Activated CD8-positive, alpha-beta memory T cell treated with anti-CD3 and anti-CD28 coated beads for 4 hours (primary cell): Measurements from ENCODE around the gene CCR7.
"Not testable (repeated sequence)": the region's sequence is repeated elsewhere in the genome, so short reads cannot be mapped to it uniquely, and the experiment has no call there.

Experiments
- DNase-seq, 2 donors: peaks; one replicate each; pipeline ENCODE4 v3.0.0-alpha.2; 2020; ENCODE audit warnings: low read depth in 2 of 2

CCR7 gene

DNA sequence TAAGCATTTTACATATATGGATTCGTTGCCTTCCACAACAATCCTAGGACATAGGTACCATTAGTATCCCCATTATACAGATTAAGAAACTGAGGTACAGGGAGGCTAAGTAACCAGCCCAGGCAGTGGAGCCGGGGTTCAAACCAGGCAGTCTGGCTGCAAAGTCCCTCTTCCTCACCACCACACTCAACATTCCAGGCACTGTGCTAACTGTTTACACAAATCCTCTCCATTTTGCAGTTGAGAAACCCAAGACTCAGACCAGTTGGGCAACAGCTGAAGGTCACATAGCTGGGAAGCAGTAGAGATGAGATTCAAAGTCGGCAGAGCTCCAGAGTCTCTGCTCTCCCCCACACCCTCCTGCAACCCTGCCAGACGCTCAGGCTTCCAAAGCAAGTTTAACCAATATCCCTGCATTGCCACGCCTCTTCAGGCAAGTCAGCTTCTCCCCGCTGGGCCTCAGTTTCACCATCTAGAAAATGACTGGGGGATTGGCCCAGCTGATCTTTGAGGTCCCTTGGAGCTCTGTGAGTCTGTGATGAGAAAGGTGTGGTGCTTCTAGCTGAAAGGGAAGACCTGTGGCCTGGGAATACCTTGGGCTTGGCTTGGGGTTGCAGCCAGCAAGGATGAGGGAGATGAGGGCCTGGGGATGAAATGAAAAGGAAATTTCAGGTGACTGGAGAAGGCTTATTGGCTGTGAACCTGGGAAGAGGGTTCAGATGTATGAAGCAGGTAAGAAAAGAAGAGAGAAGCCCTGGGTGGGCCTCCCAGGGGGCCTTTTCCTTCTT is 14.0 kb downstream of the CCR7 start:
- no peak for DNase-seq

DNA sequence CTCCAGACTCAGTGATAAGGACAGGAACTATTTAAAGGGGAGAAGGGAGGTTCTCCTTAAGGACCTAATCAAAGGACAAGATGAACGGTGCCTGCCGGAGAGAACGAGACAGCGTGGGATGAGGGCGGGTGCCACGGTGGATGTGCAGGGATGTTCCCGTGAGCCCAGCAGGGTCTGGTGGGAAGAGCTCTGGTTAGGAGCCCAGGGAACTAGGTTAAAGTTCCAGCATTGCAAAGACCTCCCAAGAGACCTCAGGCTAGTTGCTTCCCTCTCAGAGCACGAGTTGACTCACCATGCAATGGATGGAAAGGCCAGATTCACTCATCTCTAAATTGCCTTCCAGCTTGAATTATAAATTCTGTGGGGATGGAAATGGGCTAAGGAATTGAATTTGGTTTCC is 14.7 kb downstream of the CCR7 start:
- no peak for DNase-seq

DNA sequence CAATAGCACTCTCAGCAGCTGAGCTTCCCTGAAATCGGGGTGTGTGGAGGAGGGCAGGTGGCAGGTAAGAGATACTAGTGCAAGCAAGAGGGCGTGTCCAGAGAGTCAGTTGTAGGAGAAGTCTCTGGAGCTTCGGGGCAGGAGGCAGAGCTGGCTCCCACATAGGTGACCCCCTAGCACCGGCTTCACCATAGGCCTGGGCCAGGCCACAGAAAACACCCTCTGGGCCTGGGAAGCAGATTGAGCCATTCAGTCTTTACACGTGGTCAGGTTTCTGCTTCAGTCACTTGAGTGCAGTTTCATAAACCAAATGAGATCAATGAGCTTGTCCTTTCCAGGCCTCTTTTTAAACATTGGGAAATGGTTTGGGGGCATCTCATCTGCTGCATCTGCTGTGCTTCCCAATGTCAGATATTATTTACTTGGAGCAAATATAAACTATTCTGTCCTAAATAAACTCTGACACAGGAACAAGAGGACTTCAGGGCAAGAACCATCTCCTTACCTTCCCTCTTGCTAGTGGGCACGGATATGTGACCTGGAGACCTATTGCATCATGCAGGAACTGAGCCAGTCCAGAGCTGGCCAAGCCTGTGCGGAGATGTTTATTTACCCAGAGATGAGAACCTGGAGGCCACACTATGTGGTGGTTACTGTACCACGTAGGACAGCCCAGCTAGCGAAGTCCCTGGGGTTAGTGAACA is 16.1 kb downstream of the CCR7 start:
- DNase-seq: no peak

DNA sequence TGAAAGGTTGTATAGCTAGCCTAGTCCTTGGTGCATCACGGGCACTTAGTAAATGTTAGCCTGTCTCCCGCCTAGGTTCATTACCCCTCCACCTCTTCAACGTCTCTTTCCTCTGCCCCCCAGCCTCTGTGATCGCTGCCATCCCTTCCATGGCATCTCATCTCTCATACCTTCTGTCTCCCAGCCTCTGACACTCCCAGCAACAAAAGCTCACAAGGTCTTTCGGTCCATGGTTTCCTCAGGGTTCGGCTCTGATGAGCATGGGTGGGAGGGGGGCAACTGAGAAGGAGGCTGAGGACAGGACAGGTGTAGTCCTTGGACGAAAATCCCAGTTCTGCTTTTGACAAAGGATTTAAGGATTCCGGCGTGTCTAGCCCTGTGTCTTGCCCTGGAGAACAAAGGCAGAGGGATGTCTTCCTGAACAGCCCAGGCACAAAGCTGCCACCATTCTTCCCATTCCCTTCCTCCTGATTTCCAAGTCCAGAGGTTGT is 16.7 kb downstream of the CCR7 start:
- DNase-seq: no peak

DNA sequence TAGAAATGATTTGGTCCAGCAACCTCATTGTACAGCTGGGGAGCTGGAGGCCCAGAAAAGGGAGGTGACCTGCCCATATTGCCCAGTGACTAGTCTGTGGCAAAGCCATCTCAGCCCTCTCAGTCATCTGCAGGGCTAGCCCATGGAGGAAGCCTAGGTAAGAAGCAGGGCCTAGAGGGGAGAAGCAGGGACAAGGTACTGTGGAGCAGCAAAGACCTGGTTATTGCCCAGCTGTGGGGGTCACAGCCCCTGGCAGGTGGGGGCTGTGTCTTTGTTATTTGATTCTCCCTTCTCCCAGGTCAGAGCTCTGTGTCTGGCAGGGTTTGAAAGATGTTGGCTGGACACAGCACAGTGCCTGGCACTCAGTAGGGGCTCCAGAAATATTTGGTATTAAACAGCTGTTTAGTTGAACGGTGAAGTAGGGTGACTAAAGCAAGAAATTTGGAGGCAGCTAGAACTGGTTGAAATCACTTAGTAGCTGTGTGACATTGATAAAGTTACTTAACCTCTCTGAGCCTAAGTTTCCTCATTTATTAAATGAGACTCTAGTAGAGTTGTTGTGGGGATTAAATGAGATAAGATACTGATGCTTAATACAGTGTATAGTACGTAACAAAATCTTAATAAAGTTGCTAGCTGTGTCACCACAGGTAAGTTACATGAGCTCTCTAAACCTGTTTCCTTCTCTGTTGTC is 17.3 kb downstream of the CCR7 start:
- DNase-seq: no peak

DNA sequence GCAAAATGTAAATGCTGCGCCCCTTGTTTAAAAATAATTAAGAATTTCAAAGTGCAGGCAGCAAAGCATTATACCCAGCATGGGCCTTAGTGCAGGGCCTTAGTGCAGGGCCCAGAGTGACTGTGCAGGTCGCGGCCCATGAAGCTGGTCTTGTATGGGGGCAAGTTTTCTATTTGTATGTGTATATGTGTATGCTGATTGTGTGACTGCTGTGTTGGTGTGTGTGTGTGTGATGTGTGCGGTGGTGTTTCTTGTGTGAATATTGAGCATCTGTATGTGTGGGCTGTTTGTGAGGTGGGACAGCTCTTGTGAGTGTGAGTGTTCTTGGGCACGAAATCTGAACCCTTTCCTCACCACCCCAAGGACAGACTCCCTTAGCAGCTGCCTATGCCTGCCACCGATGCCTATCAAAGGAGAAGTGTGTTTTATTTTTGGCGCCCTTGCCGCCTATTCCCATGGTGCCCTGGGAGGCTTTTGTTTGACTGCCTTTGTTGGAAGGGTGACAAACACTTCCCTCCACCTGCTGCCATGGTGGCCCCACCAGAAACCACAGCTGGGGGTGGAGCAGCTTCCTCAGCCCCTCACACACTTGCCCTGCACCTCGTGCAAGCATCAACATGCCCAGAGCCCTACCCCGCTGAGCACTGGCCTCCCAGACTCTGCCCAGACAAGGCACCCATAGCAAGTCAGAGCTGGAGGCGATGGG is 18.0 kb downstream of the CCR7 start:
- DNase-seq: no peak

DNA sequence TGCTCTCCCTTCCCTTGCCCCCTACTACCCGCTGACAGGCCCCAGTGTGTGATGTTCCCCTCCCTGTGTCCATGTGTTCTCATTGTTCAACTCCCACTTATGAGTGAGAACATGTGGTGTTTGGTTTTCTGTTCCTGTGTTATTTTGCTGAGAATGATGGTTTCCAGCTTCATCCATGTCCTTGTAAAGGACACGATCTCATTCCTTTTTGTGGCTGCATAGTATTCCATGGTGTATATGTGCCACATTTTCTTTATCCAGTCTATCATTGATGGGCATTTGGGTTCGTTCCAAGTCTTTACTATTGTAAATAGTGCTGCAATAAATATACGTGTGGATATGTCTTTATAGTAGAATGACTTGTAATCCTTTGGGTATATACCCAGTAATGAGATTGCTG is 18.8 kb downstream of the CCR7 start:
- DNase-seq: not testable (repeated sequence)

DNA sequence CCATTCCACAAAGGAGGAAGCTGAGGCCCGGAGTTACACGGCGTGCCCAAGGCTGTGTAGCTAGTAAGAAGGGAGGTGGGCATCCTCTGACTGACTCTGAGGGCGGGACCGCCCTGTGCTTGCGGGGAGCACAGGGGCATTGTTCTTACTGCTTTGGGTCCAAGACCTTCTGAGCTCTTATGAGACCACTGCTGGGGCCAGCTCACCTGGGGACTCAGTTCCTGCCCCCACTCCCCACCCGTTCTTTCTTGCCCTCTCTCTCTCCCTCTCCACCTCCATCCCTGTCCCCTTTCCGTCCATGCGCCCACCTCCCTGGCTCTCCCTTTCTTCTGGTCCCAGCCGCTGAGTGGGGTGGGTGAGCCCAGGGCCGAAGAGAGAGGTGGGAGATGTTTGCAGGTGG is 19.6 kb downstream of the CCR7 start:
- DNase-seq: no peak

DNA sequence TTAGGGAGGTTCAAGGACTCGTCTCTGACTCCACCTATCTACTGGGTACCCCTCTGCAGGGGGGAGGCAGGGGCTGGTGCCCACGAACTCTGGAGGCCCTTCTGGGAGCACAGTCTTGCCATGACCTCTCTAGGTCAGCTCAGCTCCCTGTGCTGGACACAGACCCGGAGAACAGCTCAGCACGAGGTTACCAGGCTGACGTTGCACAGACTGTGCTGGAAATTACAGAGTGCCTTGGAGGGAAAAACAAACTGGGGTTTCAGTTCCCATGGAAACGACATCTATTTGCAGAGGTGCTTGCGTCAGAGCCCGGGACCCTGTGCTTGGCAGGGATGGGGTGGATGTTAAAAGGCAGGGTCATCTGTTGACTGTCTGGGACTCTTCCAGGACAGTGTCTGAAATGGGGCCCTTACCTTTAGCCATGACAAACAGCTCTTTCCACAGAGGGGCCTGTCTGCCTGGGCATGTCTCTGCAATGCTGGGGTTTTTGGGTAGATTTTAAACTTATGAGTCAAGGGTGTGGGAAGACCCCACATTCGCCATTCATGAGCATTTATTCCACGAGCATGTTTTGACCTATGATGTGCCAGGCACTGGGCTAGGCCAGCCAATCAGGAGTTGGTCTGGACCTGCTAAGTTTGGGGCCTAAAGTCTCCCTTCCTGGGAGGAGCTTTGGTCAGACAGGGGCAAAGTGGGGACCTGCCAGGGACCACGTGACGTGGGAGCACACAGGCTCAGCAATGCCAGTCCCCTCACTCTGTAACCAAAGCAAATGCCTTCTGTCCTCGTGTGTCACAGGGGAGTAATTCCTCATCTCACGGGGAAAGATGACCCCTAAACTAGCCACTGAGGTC is 22.5 kb downstream of the CCR7 start:
- no peak for DNase-seq

DNA sequence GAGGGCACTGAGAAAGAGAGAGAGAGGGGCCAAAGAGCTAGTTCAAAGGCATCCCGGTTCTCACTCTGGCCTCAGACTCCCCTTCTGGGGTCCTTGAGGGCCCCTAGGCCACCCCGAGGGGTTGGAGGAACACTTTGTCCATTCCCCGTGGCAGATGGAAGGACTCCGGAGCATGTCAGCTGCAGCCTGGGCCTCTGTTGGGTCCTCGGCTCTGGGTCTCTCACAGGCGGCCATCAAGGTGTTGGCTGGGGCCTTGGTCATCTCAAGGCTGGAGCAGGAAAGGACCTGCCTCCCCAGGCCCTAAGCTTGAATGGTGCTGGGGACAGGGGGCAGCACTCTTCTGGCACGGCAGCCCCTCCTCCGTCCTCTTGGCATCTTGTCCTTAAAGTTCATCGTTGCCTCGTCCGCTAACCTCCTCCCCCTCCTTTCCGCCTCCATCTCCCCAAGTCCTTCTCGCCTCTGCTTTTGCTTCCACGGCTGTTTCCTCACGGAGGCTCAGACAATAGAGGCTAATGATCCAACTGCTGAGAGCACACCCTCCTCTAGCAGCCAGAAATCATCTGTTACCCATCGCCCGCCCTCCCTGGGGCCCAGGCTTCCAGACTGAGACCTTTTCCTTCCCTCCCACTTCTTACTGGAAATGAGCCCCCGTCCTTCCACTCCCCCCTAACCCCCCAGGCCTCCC is 23.3 kb downstream of the CCR7 start:
- DNase-seq: no peak

DNA sequence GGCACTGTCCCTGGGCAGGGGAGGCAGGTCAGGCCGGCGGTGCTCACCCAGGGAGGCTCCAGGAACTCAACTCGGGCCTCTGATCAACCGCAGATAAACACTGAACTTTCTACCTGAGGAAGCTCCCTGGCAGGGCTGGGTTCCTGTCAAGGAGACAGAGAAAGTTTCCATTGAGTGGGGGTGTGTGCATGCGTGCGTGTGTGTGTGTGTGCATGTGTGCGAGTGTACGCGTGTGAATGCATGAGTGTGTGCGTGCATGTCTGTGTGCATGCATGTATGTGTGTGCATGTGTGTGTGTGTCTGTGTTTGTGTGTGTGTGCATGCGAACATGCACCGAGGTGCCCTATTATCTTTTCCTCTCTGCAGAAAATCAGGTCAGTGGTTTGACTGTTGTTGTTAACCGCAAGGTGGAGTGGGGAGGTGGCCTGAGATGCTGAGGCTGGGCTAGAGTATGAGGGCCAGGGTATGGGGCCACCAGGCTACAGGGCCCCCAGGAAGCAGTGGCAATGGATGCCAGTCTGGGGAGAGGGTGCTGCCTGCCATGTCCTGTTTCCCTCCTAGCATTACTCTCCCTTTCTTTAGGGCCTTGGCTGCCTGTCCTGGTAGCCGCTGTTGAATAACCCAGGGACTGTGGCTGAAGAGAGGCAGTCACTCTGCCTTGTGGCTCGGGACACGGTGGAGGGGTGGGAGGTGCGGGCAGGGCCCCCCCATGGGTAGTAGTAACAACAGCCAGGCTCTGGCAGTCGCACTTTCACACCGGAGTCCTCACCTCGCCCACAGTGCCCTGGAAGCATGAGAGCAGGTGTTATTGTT is 24.0 kb downstream of the CCR7 start:
- peak in 1 of 2 donors; percentile 36 for DNase-seq

DNA sequence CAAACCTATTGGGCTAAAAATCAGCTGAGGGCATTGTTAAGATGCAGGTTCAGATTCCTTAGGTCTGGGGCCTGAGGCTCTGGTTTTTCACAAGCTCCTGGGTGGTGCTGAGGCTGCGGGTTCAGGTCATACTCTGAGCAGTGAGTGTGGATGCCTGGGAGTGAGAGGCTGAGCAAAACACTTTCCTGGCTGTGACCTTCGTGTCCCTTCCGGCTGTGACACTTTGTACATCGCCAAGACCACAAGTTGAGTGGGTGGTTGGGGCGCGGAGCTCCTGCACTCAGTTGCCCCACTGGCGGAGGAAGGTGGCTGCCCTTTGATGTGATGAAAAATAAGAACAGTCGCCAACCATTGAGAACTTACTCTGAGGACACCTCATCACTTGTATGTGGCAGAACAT is 24.8 kb downstream of the CCR7 start:
- DNase-seq: peak in 1 of 2 donors; percentile 31

DNA sequence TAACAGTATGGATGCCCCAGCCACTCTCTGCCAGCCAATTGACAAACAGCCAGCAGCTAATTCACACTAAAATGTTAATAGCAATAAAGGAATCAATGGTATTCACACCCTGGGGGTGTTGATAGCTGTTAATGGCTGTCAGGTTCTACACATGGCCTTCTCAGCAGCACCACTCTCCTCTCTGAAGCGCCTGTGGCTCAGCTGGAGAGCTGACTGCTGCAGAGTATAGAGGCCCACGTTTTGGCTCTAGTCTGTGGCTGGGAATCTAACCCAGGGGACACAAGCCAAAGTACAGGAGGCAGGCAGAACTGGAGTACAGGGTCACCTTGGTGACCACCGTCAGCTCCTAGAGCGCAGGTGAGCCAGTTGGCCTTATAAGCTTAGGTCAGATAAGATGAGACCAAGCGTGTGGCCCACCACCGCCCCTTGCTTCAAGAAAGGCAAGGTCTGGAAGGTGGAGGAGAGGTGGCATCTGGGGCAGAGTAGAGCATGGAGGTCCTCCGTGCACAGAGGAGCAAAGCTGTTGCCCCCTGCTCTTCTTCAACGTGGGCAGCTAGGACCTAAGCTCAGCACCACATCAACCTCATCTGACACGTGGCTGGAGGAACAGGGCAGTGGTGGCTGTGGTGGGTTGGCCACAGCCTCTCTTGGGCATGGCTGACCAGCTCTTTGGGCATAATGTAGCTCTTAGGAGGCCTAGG is 25.4 kb downstream of the CCR7 start:
- no peak for DNase-seq

DNA sequence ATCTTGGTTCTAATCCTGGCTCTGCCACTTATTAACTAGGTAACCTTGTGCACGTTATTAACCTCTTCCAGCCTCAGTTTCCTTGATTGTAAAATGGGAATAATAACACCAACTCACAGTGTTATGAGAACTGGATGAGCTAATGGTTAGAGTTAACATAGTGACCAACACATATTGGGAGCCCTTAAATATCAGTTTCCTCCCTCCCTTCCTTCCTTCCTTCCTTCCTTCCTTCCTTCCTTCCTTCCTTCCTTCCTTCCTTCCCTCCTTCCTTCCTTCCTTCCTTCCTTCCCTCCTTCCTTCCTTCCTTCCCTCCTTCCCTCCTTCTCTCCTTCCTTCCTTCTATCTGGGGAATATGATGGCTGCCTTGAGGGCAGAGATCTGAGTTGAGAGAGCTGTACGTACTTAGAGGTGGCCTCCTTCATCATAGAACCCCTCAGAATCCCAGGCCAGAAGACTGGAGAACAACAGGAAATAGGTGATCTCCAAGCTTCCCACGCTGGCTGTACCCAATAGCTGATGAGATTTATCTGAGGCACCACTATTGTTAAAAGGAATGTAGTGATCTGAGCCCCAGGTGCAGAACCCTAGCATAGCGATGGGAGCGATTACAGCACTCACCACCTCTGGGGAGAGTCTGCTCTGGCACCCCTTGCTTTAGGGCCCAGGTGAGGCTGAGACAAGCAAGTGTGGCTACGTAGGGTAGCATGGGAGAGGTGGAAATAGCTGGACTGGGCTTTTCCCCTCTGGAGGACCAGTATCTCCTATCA is 26.2 kb downstream of the CCR7 start:
- DNase-seq: no peak

DNA sequence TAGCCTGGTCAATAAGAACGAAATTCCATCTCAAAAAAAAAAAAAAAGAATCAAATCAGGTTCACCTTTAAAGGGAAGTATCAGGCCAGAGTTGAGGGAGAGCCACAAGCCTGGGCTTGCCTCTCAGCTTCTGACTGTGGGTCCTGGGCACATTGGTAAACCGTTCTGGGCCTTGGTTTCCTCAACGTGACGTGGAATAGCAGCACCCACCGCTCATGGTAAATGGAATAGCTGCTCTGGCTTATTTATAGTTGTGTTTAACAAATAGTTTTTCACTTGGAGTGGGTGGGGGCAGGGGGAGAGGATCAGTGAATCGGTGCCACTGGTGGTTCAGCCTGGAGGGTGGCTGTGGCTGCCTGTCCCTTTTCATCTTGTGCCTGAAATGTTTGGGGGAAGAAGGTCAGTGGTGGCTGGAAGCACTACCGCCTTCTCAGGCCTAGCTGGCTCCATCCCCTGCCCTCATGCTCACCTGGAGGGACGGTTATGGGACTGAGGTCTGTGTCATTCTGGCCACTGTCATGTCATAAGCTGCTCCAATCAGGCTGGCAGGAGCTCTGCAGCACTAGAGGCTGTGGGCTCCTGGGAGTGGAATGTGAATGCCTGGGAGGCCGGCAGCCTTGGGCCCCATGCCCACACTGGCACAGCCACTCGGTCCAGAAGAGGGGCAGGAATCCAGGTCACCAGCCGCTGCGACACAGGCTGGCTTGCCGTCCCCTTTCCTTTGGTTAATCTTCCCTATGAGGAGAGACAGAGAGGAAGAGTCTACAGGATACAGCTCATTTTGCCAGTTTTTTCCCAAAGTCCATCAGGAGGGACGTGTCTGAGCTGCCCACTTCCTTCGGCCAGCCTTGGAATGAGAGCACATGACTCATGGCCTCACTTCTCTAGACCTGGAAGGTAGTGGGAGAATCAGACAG is 27.0 kb downstream of the CCR7 start:
- no peak for DNase-seq

DNA sequence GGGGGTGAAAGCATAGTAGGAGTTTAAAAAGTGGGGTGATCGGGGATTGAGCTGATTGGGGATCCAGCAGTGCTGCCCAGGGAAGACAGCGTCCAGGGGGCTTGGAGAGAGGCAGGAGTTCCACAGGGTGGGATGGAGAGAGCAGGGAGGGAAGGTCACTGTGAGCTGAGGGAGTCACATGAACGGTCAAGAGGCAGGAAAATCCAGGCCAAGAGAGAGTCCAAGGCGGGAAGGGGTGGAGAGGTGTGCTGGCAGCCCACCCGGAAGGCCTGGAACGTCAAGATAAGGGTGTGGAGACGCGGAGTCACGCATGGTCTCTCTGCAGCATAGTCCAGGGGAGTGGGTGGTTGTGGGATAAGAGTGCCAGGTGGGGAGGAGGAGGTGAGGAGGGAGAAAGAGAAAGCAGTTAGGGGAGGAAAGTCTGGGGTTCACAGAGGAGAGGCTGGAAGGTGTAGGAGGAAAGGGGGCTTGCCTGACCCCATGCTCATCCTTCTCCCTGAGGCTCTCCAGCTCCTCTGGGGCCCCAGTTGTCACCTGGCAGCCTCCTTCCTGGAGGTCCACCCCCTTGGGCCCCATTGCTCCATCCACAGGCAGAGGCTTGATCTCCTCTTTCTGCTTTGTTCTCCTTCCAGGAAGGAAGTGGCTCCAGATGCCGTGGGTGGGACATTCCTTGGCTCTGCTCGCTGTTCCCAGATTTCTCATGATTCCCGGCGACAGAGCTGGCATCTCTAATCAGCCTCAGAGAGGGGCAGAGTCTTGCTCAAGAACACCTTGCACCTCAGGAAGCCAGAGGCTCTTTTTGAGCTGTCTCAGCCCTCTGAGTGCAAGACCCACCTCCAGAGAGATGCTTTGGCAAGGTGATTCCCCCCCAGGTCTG is 28.7 kb downstream of the CCR7 start:
- no peak for DNase-seq
